GM21529 (cell line): ENCODE measurements around the gene SNW1.
"Not testable (repeated sequence)": the region's sequence is repeated elsewhere in the genome, so short reads cannot be mapped to it uniquely, and the experiment has no call there.

Experiments used
- ATAC-seq: cut with Tn5 transposase; IDR thresholded peaks from one replicate; pipeline ENCODE4 v1.9.1; 2021; ENCODE audit not compliant: unreplicated experiment

The SNW1 gene

DNA sequence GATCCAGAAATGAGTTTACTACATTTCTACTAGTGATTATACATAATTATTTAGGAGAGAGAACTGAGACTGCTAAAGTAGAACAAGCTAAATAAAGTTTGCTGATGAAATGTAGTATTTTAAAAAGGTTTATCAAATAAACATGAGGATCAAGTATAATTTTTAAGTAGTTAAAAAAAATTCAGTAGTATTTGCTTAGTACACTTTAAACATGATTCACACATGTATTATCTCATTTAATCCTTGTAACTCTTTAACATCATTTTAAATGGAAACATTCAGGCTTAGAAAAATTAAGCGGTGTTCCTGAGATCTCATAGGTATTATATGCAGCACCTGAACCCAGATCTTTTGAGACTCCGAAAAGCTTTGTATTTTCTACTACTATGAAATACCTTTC, 8.7 kb downstream of the SNW1 start:
- ATAC-seq, result no peak

DNA sequence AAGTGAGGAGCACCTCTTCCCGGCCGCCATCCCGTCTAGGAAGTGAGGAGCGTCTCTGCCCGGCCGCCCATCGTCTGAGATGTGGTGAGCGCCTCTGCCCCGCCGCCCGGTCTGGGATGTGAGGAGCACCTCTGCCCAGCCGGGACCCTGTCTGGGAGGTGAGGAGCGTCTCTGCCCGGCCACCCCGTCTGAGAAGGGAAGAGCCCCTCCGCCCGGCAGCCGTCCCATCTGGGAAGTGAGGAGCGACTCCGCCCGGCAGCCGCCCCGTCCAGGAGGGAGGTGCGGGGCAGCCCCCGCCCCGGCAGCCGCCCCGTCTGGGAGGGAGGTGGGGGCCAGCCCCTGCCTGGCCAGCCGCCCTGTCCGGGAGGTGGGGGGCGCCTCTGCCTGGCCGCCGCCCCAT, 13.5 kb downstream of the SNW1 start:
- not testable (repeated sequence) for ATAC-seq

DNA sequence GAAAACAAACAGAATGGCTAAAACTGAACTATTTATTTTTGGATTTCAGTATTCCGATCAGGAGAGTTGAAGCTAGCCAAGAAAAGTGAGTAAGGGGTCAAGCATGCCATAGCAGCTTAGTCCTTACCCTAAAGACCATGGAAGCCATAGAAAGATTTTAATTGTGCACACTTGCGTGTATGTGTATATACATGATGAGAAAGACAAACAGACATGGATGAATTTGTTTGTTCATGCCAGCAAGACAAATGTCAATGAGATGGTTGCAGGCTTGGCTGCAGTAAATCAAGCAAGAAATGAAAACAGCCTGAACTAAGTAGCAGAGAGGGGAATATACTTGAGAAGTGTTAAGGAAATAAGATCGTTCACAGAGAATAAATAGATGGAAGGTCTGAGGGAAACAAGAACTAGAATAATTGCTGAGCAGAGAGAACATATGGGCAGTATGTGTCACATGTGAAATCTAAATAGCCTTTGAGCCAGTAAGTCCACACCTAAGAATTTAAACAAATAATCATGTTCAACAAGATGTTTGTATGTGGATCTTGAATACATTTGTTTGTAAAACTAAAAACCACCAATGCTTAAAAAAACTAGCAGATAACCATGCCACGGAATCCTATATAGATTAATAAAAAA, 14.8 kb downstream of the SNW1 start:
- ATAC-seq, result no peak

DNA sequence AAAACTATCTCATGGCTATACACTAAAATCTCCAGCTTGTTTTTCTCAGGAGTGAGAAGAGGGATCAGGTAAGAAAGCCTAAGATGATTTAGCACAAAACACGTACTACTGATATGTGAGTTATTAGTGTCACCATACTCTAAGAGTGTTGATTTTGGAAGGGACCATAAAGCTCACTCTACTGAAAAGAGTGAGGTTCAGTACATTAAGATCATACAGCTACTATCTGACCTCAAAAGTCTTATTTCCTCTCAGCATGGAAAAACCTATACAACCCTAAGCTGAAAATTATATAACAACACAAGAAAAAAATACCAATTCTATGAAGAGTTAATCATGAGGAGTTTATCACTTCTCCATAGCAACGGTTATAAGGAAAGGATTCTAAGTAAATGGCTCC, 19.5 kb downstream of the SNW1 start:
- no peak for ATAC-seq

DNA sequence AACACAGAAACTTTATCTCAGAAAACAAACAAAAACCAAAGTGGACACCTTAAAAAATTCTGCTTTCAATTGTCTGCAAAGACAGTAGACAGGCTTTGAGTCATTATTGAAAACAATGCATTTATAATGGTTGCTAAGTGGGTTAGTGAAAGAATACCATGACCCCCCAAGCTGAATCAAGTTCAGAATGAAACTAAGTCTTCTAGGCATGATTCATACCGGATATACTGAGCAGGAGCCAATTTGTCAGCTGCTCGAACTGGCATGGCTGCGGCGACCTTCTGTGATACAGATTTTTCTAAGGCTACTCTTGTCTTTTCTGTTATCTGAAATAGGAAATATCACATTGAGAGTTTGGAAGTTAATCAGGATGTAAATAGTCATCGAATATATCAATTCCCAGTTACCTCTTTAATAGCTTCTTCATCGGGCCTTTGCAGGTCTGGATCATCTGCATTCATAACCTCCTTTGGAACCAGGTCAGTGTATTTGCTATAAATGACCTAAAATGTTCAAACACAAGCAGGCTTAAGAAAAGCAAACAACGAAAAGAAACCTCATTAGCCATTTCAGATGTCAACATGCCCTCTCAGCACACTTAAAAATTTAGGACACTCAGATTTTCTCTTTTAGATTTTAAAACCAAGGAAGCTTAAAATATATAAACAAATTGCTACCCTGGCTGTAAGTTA, 22.3 kb downstream of the SNW1 start:
- peak; percentile 86 for ATAC-seq

DNA sequence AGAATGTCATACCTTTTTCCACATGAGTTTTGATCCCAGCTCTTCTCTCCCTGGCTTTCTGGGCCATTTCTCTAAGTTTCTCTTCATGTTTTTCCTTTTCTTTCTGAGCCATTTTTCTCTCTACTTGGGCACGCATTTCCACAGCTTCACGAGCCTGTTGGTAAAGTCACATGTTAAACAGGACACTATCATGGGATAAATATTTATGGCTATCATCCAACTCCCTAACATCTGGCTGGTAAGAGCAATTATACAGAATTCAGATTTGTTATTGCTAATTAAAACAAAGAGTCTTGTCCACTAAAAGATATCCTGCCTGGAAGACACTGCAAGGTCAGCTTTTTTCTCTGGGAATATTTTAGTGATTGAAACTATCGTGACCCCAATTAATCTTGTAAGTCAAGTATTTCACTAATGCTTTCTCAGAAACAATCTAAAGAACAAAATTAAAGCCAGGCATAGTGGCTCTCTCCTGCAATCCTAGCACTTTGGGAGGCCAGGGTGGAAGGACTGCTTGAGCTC, 29.9 kb downstream of the SNW1 start:
- ATAC-seq, result no peak

DNA sequence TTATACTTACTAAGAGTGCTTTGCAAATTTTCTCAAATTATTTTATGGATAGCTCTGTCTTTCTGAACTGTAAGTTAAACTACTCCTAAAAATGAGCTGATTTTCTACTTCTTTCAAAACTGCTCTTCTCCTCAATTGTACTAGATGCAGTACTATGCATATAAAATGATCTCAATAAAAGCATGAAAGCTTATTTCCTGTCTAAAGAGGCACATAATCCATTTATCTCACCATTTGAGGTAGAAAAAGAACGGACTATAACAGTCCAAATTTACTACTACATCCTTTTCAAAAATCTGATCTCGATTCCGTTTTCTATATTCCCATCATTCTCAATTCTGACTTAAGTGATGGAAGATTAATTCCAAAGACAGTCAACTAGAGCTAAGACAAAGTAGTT, 38.7 kb downstream of the SNW1 start:
- no peak for ATAC-seq

DNA sequence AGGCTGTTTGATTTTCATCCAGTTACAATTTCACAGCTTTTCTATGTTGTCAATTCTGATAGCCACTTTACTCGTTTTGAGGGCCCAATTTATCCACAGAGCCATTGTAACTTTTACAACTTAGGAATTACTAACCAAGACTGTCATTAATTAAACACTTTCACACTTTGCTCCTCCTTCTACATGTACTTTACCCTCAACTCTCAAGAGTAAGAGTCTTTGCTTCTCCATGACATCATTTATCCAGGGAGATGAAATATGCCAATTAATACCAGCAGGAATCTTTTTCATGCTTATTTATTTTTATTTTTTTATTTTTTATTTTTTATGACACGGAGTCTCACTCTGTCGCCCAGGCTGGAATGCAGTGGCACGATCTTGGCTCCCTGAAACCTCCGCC, 39.5 kb downstream of the SNW1 start:
- ATAC-seq, result no peak

DNA sequence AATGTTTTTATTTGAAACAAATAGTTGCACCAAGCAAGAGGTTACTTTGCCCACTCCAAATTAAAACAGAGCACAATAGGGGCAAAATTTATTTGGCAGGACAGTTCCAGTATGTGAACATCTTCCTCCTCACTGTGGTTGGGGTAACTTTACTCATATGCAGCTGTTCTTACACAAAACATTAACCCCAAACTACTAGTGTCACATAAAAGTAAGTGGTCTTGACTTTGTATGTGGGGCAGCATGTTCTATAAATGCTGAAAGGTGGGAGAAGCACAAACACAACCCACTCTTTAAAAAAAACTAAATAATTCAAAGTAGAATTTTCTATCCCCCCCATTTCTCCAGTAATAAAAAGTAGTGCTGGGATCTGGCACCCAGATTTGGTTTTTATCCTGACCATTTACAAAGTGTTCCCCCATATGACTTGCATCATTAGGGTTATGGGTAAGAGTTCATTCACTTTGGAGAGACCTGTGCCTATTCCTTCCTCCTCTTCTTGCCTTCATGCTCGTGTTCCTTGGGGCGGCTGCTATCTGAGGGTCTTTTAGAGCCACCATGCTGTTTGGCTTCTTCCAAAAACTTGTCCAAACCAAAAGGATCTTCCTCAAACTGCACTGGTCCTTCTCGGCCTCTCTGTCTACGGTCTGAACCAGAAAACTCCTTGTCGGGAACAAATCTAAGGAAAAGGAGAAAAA, 43.2 kb downstream of the SNW1 start:
- no peak for ATAC-seq

DNA sequence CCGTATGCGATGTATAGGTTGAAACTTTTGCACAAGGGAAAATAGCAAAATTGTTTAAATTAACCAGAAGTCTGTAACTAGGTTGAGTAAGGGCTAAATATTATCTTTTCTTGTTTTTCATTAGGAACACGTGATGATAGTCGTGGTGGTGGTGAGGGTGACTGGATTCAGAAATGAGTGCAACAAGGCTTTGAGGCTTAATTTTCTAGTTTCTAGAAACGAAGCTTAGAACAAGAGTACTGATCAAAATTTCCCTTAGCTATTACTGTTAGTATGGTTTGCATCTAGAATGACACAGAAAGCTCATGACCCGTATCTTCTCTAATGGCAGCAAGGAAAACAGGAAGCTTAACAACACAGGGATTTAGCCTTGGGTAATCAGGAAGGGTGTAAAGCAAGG, 46.0 kb downstream of the SNW1 start:
- peak; percentile 49 for ATAC-seq

DNA sequence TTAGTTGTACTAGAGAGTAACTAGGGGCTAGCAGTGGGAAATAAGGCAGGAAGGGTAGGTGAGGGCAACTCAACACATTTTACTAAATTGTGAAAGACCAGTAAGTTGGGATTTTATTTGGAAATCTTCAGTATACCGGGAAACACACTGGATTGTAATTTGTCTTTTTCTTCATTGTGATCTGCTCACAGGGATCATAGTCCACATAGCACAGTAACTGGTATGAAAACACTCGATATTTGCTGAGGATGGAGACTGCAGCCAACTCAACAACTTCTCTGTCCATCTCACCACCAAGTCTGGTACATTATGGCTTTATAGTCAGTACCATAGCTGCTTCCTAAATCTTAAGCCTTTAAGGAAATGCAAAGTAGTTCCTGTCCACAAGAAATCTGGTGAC, 50.6 kb downstream of the SNW1 start:
- ATAC-seq, result no peak

DNA sequence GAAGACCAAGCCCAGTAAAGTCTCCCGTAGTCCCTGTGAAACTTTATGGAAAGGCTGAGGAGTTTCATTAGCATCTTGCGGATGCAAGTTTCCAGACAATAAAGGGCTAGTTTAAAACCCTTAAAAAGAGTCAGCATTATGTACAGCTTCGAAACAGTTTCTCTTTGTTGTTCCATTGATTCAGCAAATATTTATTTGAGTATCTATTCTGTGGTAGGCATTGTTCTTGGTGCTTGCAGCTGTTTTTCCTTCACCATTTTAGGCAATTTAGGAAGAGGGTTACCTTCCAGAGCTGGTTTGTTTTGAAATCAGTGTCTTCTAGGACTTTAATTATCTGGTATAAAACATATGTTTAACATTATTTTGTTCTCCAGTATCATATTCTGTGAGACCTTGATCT, 51.5 kb downstream of the SNW1 start:
- ATAC-seq, result no peak

DNA sequence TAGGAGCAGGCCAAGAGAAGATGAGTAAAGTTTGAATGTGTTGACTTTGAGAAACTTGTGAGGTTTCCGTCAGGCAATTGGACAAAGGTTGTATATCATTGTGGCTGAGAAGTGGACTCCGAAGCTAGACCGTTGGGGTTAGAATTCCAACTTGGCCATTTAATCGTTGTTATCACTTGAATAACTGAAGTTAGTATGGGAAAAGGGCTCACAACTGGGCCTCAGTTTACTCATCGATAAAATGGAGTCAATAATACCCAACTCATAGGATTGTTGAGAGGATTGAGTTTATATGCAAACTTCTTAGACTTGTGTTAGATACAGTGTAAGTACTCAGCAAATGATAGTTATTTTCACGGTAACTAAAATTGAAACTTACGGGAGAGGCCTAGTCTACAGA, 52.2 kb downstream of the SNW1 start:
- ATAC-seq, result no peak

DNA sequence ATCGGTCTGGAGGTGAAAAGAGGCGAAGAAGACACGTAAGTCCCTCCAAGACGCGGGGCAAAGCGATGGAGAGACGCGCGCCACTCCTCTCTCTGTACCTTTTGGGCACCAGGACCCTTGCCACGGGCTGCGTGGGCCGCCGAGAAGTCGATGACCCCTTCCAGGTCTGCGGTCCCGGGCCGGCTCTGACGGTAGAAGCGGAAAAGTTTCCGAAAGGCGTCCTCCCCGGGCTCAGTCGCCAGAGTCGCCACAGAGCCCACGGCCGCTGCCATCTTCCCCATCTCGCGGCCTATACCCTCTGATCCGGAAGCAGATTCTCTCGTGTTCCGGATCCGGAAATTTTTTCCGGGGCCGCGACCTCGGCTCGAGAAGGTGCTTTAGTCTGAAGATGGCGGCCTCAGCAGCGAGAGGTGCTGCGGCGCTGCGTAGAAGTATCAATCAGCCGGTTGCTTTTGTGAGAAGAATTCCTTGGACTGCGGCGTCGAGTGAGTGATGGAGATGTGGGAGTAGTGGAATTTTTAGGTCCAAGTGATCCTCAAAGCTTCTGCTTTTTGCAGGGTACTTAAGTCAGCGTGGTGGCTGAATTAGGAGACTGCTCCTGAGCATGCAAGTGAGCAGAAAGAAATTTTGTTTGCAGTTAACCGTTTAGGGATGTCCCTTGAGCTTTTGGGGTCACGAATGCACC, 53.1 kb downstream of the SNW1 start, which contains the start of the genes ALKBH1 and SLIRP:
ALKBH1 (minus strand) TSS at position 300 of the 685 bp plus-strand sequence; CDS start at position 281, 19 bp downstream.
SLIRP (plus strand) TSS at position 380 of the 685 bp plus-strand sequence; CDS start at position 389, 9 bp downstream.
- peak; percentile 96 for ATAC-seq

DNA sequence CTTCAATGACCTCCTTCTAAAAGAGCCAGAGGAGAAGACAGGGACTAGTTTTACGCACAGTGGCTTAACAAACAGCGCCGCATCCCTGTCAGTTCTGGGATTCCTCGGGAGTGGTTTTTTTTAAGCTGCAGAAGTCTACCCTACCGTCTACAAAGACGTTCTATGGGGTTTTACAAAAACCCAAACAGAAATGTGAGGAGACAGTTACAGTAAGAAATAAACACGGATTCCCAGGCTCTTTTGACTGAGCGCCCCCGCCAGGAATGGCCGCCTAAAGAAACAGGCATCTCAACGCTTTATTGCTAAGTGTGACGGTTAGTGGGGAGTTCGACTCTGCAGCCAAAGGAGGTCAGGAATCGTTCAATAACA, 53.6 kb downstream of the SNW1 start:
- ATAC-seq, result peak; percentile 23

DNA sequence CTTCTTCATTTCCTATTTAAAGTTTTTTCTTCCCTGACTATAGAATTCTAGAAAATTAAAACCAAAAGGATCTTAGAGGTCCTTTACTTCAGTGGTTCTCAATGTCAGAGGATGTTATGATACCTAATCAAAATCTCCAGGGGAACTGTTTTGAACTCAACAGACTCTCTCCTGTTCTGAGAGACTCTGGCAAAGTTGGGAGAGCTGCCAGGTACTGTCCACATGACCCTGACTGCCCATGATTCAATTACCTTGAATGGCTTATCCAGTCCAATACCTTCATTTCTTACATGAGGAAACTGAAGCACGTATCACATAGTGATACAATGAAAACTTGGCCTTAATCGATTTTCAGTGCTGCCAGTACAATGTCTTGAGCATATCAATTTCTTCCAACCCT, 69.7 kb downstream of the SNW1 start:
- ATAC-seq, result no peak

DNA sequence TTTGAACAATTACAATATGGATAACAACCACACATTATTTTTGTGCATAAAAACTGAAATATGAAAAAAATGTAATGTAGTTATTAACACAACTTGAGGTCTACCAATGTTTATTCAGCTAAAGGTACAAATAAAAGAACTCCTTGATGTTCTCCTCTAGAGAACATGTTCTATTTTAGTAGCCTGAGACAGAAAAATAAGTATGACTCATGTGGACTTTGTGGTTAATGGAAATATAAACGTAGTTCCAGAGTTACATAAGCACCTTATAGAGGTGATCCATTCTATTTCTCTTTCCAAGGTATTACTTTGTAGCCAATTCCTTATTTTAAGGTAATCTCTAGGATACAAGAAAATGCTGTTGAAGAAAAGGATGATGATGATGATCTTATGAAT, 78.8 kb downstream of the SNW1 start:
- ATAC-seq, result no peak

DNA sequence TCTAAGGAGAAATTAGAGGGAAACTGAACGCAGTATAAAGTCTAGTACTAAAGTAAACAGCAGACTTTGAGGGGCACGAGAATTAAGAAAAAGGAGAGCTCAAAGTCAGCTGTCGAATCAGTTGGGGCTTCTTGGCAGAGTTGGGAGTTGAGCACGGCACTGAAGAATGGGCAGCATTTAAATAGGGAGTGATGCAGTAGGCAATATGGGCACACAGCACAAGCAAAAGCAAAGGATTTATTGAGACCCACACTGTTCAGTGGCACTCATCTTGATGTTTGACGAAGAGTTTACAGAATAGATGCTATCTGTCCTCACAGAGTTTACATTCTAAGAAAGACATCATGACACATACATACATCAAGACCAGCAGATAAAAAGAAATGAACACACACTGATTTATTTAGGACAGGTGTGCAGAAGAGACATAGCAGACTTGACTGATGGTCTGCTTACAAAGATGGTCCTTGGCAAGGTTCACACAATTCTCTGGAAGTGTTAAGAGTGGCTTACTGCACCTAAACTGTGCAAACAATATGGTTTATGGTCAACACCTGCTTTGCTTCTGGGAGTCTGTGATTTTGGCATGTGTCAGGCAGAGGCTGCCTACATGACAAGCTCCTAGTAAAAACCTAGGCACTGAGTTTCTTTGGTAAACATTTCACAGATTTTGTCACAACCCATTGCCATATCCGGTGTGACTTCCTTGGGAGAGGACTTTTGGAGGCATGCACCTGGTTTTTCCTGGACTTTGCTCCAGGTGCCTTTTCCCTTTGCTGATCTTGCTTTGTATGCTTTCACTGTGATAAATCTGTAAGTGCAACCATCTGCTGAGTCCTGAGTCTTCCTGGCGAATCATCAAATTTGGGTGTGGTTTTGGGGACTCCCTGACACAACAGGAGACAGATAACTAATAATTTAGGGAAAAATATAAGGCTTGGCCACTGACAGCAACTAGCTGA, 79.5 kb downstream of the SNW1 start:
- no peak for ATAC-seq

DNA sequence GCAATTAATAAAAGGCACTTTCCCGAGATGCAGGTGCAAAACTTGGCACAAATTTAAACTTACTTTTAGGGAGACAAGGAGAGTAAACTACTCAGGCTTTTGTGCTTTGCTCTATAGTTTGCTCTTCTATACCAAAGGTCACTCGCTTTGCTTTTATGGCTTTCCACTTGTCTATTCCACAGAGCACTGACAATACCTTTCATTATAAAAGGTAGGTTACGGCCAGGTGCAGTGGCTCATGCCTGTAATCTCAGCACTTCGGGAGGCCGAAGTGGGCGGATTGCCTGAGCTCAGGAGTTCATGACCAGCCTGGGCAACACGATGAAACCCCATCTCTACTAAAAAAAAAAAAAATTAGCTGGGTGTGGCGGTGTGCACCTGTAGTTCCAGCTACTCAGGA, 86.0 kb downstream of the SNW1 start:
- ATAC-seq, result no peak

DNA sequence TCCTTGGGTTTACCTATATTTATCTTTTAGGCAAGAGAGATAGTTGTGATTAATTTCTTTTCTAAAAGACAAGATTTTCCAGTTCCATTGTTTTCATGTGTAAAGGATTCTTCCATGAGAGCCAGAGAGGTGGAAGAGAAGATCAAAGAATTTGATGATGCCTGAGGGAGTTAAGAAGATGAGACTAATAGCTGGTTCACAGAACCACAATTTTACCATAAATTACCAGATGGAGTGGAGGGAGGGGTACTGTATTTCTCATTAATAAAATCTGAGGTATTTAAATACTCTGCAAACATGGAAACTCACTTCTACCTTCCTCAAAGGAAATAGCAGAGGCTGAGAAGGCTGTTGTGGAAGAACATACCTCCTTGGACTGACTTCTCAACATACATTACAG, 87.8 kb downstream of the SNW1 start:
- no peak for ATAC-seq
